Mucosa of descending colon (tissue), 3 donors: ENCODE results near the gene RRP7A. TPM values are rescaled to one million over a fixed set of nuclear protein-coding genes. Genes with fewer than 3 reads are reported as not detected.
"Not testable (repeated sequence)": the region's sequence is repeated elsewhere in the genome, so short reads cannot be mapped to it uniquely, and the experiment has no call there.

Experiments used
- ATAC-seq: fragments of 200-7000 bp; cut with Tn5 transposase; one replicate; pipeline ENCODE4 v1.9.1; 2020; ENCODE audit warnings: mild to moderate bottlenecking, moderate library complexity
- DNase-seq, 3 donors: peaks; one replicate each; pipeline ENCODE4 v3.0.0-alpha.2; 2020
- H3K36me3 ChIP-seq: fragments of 200-600 bp; one replicate; pipeline ENCODE4 v1.8.0; 2021; ENCODE audit warnings: low read depth, mild to moderate bottlenecking
- H3K4me1 ChIP-seq: fragments of 200-600 bp; one replicate; pipeline ENCODE4 v1.8.0; 2021; ENCODE audit warnings: low read depth, mild to moderate bottlenecking
- H3K4me3 ChIP-seq: fragments of 200-600 bp; one replicate; pipeline ENCODE4 v1.8.0; 2021; ENCODE audit warnings: mild to moderate bottlenecking
- H3K9me3 ChIP-seq: fragments of 200-600 bp; one replicate; pipeline ENCODE4 v1.8.0; 2021; ENCODE audit warnings: mild to moderate bottlenecking
- CTCF ChIP-seq: fragments of 200-600 bp; IDR thresholded peaks from one replicate; pipeline ENCODE4 v1.8.0; 2022; ENCODE audit warnings: antibody characterized with exemption, mild to moderate bottlenecking
- intact Hi-C, 2 donors: fragments of 100-400 bp; cut with DNase I in 1 of 2; cut with micrococcal nuclease in 1 of 2; formaldehyde crosslinking; loops; one replicate each; pipeline versions ENCODE4 v1.11.0 to v1.11.1; 2022; cut with DNase I, micrococcal nuclease
- total RNA-seq, 3 donors: library from RNA; stranded (reverse); fragmentation: NEBNext Ultra II Directional in 2 of 3; extraction: Animal tissue kit (Norgen Biotek cat#: 25700) in 2 of 3; gene quantifications; one replicate each; pipeline versions ENCODE4 v1.2.1 to v1.2.4, GENCODE V29; 2021 to 2023
- donor health status: DM: no; HTN: no; CAD: no; lungs with moderate emphysema.
- donor health status: DM: no; HTN: no; CAD: no.
- donor health status: DM: no; HTN: yes; CAD: no.

RRP7A gene
- total RNA-seq, 3 donors from 2014 or later: 32.2 to 37.0 (median 32.4) TPM

GRCh38 chr22:42522546-42522945, 3.0 kb upstream of the RRP7A start:
- no peak for ATAC-seq
- intact Hi-C loops: no loop called here
- TF ChIP-seq CTCF: no peak

GRCh38 chr22:42521228-42521546, 1.6 kb upstream of the RRP7A start:
- no peak for ATAC-seq

More at GRCh38 chr22:42522546-42522945, 3.0 kb upstream of the RRP7A start:
- peak in 1 of 3 donors; percentile 23 for DNase-seq
- Histone ChIP-seq H3K4me3 (no peak overlapping the region), H3K36me3 (no peaks in the 10 kb centered on the region), H3K9me3 (no peaks in the 10 kb centered on the region), H3K4me1 (peaks cover 12% of the 10 kb centered on the region)

GRCh38 chr22:42518638-42519524, 715 bp downstream of the RRP7A start:
- intact Hi-C loops, H3K9me3 ChIP-seq, H3K36me3 ChIP-seq: not testable (repeated sequence)
- ATAC-seq (peak; percentile 74), DNase-seq (peak in 1 of 3 donors; percentile 33)
- Histone ChIP-seq H3K4me3 (peak overlapping the region; percentile 90), H3K4me1 (peaks cover 12% of the 10 kb centered on the region)

More at GRCh38 chr22:42521228-42521546, 1.6 kb upstream of the RRP7A start:
- no peak overlapping the region for H3K4me3 ChIP-seq
- intact Hi-C loops: no loop called here
- no peak for TF ChIP-seq CTCF
- H3K4me1 ChIP-seq: peaks cover 12% of the 10 kb centered on the region
- H3K9me3 ChIP-seq: no peaks in the 10 kb centered on the region
- peaks cover under 1% of the 10 kb centered on the region for H3K36me3 ChIP-seq
- DNase-seq: no peak

- intact Hi-C loops, H3K4me3 ChIP-seq, H3K36me3 ChIP-seq, H3K9me3 ChIP-seq, ATAC-seq: not testable (repeated sequence)
- DNase-seq: peak in 1 of 3 donors; percentile 18
- peaks cover 17% of the 10 kb centered on the region for H3K4me1 ChIP-seq
These were observed 2.5 kb downstream of the RRP7A start for GRCh38 chr22:42517103-42517502.

GRCh38 chr22:42515896-42516295, 3.7 kb downstream of the RRP7A start:
- intact Hi-C loops: no loop called here
- TF ChIP-seq CTCF: no peak
- Histone ChIP-seq H3K36me3 (peaks cover 5% of the 10 kb centered on the region), H3K4me1 (peaks cover 17% of the 10 kb centered on the region), H3K9me3 (no peaks in the 10 kb centered on the region), H3K4me3 (no peak overlapping the region)
- DNase-seq: peak in 1 of 3 donors; percentile 37
- ATAC-seq: no peak

GRCh38 chr22:42515304-42515703, 4.3 kb downstream of the RRP7A start:
- H3K4me3 ChIP-seq, ATAC-seq, H3K36me3 ChIP-seq, H3K9me3 ChIP-seq, intact Hi-C loops: not testable (repeated sequence)
- peak in 1 of 3 donors; percentile 32 for DNase-seq
- H3K4me1 ChIP-seq: peaks cover 16% of the 10 kb centered on the region

GRCh38 chr22:42514331-42514730, 5.3 kb downstream of the RRP7A start:
- ATAC-seq, intact Hi-C loops, H3K36me3 ChIP-seq, H3K4me1 ChIP-seq, H3K4me3 ChIP-seq, H3K9me3 ChIP-seq: not testable (repeated sequence)
- DNase-seq: peak in 1 of 3 donors; percentile 29

GRCh38 chr22:42512273-42512990, 7.2 kb downstream of the RRP7A start:
- peak; percentile 58 for ATAC-seq
- not testable (repeated sequence) for H3K36me3 ChIP-seq

More at GRCh38 chr22:42512273-42512990, 7.2 kb downstream of the RRP7A start:
- H3K9me3 ChIP-seq, H3K4me1 ChIP-seq, H3K4me3 ChIP-seq, intact Hi-C loops: not testable (repeated sequence)
- DNase-seq: peak in 2 of 3 donors; percentile 42 to 51
